ENCODE measurements around the gene MUC21. TPM values are rescaled to one million over a fixed set of nuclear protein-coding genes. Genes with fewer than 3 reads are reported as not detected.

The MUC21 gene
- total and polyA plus RNA-seq, 9 of the 15 experiments (the other 6 are each of a cell fraction or from before 2014, with no cell fraction given) = not detected

DNA sequence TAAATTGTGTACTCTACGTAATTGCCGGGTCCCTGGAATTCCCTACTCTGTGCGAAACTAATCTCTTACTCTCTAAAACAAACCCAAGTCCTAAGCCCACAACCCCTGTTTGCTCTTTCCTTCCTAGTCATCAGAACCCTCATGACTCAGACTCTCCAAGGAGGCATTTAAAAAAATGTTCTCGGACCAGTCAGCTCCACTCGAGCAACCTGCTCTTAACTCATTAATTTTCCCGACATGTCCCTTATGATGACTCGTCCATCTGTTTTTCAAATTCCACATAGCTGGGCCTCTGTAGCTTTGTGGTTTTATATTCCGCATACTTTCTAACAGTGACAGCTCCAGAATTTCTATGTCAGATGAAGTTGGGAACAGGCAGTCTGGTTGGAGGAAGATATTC, 24.2 kb downstream of the MUC21 start:
- no peak for DNase-seq (ENCODE audit: extremely low read depth in 1 of 4, low spot score in 3 of 4)
- BruUV-seq (replicated peaks) = no TSS peak
- Histone ChIP-seq H3K4me3 (no peak overlapping the region), H3K36me3 (ENCODE audit: control insufficient read depth, insufficient read depth, low read length) (no peaks in the 10 kb centered on the region), H3K4me1 (replicated peaks in 1 of 2; ENCODE audit: control insufficient read depth in 2 of 2, insufficient read depth in 2 of 2, low read length in 2 of 2) (no peaks in the 10 kb centered on the region; a peak in 1 of 5 replicates), H3K9me3 (replicated peaks; ENCODE audit: control insufficient read depth, insufficient read depth, low read depth, low read length) (no peaks in the 10 kb centered on the region), H2AFZ (ENCODE audit: low read depth, low read length) (no peak overlapping the region), H3K4me2 (ENCODE audit: insufficient read depth, low read length) (no peak overlapping the region), H3K27me3 (ENCODE audit: control insufficient read depth in 2 of 2, insufficient read depth in 2 of 2, low read length in 2 of 2) (peaks cover 37 to 40% of the 10 kb centered on the region in 2 experiments), H4K20me1 (replicated peaks; ENCODE audit: control insufficient read depth, insufficient read depth, low read length) (no peaks in the 10 kb centered on the region), H3K9me1 (ENCODE audit: control insufficient read depth, insufficient read depth, low read length) (no peaks in the 10 kb centered on the region), H3K9ac (ENCODE audit: insufficient read depth in 1 of 2, low read depth in 2 of 2, low read length in 2 of 2) (no peak overlapping the region), H3K79me2 (ENCODE audit: control insufficient read depth, insufficient read depth, low read length) (no peaks in the 10 kb centered on the region), H3K27ac (ENCODE audit: extremely low read depth, low read depth, low read length) (no peak overlapping the region)
- ATAC-seq = no peak
- intact Hi-C loops (cut with micrococcal nuclease) = no loop called here
- ChIA-PET POLR2A (interaction anchor here (1.1 to 1.5 kb wide), 2 partner anchors 7 to 14 kb away, joined by 3 read pairs; no protein-coding TSS in a partner anchor), CTCF (ENCODE audit: low intra/inter-chr PET ratio) (no interaction called here)
- no peak for FAIRE-seq
- in situ Hi-C loops (cut with MboI) = no loop called here
- WGBS (ENCODE audit: insufficient coverage, low coverage, missing lambda C conversion rate) = 8% methylated on average over 8 of the region's 8 CpGs
- TF ChIP-seq CHCHD3 (CRISPR knock-in tag; IDR thresholded peaks at IDR 0.05) = no peak
- TF ChIP-seq, protein P1, sequence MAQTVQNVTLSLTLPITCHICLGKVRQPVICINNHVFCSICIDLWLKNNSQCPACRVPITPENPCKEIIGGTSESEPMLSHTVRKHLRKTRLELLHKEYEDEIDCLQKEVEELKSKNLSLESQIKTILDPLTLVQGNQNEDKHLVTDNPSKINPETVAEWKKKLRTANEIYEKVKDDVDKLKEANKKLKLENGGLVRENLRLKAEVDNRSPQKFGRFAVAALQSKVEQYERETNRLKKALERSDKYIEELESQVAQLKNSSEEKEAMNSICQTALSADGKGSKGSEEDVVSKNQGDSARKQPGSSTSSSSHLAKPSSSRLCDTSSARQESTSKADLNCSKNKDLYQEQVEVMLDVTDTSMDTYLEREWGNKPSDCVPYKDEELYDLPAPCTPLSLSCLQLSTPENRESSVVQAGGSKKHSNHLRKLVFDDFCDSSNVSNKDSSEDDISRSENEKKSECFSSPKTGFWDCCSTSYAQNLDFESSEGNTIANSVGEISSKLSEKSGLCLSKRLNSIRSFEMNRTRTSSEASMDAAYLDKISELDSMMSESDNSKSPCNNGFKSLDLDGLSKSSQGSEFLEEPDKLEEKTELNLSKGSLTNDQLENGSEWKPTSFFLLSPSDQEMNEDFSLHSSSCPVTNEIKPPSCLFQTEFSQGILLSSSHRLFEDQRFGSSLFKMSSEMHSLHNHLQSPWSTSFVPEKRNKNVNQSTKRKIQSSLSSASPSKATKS (CRISPR knock-in tag; IDR thresholded peaks at IDR 0.05) = no peak
- TF ChIP-seq KAT2B (IDR thresholded peaks at IDR 0.05; ENCODE audit: low read depth, low read length) = no peak
- TF ChIP-seq POLR2AphosphoS5 (IDR thresholded peaks at IDR 0.05; ENCODE audit: control insufficient read depth, insufficient read depth, low read depth, low read length) = no peak
- no peak for TF ChIP-seq SIN3B (IDR thresholded peaks at IDR 0.05; ENCODE audit: low read depth)
- TF ChIP-seq, protein P2, sequence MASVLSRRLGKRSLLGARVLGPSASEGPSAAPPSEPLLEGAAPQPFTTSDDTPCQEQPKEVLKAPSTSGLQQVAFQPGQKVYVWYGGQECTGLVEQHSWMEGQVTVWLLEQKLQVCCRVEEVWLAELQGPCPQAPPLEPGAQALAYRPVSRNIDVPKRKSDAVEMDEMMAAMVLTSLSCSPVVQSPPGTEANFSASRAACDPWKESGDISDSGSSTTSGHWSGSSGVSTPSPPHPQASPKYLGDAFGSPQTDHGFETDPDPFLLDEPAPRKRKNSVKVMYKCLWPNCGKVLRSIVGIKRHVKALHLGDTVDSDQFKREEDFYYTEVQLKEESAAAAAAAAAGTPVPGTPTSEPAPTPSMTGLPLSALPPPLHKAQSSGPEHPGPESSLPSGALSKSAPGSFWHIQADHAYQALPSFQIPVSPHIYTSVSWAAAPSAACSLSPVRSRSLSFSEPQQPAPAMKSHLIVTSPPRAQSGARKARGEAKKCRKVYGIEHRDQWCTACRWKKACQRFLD (CRISPR knock-in tag; IDR thresholded peaks at IDR 0.05) = no peak
- TF ChIP-seq EWSR1 (IDR thresholded peaks at IDR 0.05; ENCODE audit: borderline replicate concordance, low read depth, partially characterized antibody) = no peak
- no peak for TF ChIP-seq NCOA2 (IDR thresholded peaks at IDR 0.05; ENCODE audit: partially characterized antibody in 2 of 2)
- TF ChIP-seq SIX5 (IDR thresholded peaks at IDR 0.05; ENCODE audit: borderline replicate concordance in 1 of 2, insufficient read depth in 1 of 2, low read depth in 1 of 2, low read length in 2 of 2) = no peak
- no peak for TF ChIP-seq CHD4 (IDR thresholded peaks at IDR 0.05; ENCODE audit: insufficient read depth, insufficient replicate concordance, low read depth, low read length, poor library complexity, severe bottlenecking)
- TF ChIP-seq ZNF121 (CRISPR knock-in tag; conservative IDR thresholded peaks at IDR 0.05) = no peak
- no peak for TF ChIP-seq RNF2 (IDR thresholded peaks at IDR 0.05)
- no peak for TF ChIP-seq ZNF140 (CRISPR knock-in tag; IDR thresholded peaks at IDR 0.05)
- no peak for TF ChIP-seq U2AF2 (optimal IDR thresholded peaks at IDR 0.05; ENCODE audit: low read depth, low read length)
- no peak for TF ChIP-seq ZNF75A (CRISPR knock-in tag; IDR thresholded peaks at IDR 0.05)
- TF ChIP-seq KDM4B (IDR thresholded peaks at IDR 0.05; ENCODE audit: borderline replicate concordance in 2 of 2, low read depth in 1 of 2) = no peak
- TF ChIP-seq NFYB (IDR thresholded peaks at IDR 0.05; ENCODE audit: extremely low read depth, insufficient read length) = no peak
- no peak for TF ChIP-seq HNRNPUL1 (IDR thresholded peaks at IDR 0.05; ENCODE audit: low read length)
